HPDE6-E6E7 (cell line): ENCODE measurements around the gene CLNK.

Experiments used
- DNase-seq: peaks from one replicate; pipeline ENCODE4 v3.0.0; 2011; ENCODE audit warnings: missing footprints; ENCODE audit errors: extremely low spot score

Gene CLNK

DNA sequence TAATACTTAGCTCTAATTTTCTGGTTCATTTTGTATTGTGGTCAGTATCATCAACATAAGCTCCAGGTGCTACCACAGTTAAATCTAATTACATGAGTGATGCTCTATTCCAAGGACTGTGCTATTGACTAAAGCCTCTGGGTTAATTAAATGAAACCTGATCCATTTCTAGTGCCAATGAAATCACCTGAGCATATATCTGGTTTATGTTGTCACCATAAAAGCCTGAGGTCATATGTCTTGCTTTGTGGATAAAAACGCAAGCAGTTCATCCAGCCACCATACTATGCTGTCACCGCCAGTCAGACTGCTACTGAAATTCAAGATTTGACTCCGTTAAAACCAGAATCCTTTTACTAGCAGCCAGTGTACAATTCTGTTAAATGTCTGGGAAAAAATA lies 163.1 kb downstream of the CLNK start:
- no peak for DNase-seq

DNA sequence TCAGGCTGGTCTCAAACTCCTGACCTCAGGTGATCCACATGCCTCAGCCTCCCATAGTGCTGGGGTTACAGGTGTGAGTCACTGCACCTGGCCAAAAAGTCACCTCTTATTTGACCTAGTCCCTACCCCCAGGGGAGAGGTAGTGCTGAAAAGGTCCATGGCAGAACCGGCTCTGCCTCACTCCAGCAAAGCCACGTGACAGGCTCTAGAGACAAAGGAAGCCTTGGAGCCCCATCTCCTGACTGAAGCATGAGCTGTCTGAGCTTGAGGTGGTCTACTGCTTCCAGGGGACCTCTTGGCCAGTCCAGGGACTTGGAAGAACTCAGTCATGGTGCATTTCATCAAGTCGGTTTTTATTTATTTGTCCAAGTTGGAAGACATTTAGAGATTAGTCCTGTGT lies 174.8 kb downstream of the CLNK start:
- DNase-seq: no peak

DNA sequence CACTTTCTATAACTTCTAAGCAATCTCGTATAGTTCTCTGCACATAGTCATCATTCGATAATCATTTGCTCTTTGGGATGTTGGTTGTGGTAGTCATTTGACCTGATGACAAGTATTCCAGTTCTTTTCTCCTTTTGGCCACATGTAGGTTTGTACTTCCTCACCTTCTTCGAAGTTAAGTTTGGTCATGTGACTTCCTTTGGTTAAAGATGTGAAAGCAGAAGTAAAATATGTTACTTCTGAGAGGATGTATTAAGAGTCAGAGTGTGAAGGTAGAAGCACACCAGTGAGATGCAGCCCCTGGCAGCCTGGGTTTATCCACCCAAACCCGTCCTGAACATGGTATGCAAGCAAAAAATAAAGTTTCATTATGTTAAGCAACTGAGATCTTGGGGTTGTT lies 178.5 kb downstream of the CLNK start:
- no peak for DNase-seq

DNA sequence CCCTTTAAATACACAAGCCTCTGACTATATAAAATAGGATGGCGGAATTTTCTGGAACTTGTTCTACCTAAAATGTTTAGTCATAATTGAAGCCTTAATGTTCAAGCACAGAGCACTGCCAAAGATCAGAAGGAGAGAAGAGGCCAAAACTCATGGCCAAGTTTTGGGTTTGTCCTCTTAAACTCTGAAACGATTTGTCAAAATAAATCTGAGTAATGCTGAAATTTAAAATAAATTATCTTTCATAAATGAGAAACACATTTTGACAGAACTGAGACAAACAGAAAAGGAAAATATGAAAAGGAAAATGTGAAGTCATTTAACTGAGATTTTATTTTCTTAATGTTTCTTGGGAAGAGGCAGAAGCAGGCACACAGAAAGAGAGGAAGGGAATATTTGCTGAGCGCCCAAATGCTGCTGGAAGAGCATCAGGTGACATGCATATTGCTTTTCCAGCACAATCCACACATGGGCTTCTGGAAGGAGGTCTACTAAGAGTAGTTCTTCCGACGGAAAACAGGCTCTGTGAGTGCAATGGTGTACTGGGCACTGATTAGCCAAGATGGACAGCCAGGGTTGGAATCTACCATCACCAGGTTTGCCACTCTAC lies 179.9 kb downstream of the CLNK start:
- no peak for DNase-seq

DNA sequence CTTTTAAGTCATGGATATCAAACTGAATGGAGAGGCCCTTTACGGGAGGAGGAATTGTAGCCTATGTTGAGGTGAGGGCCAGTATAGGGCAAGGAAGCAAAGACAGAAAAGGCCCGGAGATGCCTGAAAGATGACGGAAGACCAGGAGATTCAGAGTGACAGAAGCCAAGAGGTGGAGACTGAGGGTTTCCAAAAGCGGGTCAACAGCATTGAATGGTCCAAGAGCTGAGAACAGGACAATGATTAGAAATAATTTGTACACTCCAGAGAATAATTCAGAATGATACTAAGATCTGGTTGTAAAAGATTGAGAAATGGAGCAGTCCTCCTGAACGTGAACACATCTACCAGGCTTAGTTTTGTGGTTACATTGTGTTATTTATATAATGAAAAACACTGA lies 181.9 kb downstream of the CLNK start:
- no peak for DNase-seq

DNA sequence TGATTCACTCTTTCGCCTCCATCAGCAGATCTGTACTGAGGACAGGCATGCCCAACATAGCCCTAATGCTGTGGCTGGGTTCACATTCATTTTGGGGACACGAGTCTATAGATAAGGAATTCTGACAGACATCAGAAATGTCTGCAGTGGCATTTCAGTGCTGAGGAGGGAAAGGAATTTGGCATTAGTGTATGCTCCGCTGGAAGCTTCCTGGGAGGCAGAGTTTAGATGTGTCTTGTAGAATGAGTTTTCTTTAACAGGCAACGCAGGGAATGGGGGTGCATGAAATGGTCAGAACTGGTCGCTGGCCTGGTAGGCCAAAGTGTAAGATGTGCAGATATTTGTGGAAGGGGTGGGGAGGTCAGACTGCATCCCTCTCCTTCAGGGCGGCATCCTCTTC lies 183.8 kb downstream of the CLNK start:
- DNase-seq: no peak

DNA sequence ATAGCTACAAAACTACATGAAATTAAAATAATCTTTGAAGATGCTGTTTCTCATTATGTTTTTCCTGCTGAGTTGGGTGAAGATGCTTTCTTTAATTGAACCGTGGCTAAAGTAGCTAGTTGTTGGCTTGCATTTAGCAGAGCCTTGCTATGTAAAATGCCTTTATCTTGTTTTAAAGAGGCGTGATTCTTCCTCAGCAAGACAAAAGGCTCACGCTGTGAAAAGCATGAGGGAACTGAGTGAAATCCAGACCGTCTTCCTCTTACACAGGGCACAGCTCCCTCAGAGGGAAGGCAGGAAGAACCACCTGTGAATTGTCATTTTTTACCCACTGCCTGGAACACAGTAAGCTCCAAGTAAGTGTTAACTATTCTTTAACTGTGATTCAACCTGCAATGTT lies 188.4 kb downstream of the CLNK start:
- DNase-seq: no peak

DNA sequence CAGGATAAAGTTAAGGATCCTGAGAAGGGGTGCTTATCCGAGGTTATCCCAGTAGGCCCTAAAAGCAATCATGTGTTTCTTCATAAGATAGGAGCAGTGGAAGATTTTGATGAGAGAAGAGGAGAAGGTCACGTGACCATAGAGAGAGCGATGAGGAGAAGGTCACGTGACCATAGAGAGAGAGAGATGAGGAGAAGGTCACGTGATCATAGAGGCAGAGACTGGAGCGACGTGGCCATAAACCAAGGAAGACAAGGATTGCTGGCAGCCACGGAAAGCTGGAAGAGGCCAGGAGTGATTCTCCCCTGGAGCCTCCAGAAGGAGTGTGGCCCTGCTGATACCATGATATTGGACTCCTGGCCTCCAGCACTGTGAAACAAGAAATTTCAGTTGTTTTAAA lies 188.9 kb downstream of the CLNK start:
- DNase-seq: no peak

DNA sequence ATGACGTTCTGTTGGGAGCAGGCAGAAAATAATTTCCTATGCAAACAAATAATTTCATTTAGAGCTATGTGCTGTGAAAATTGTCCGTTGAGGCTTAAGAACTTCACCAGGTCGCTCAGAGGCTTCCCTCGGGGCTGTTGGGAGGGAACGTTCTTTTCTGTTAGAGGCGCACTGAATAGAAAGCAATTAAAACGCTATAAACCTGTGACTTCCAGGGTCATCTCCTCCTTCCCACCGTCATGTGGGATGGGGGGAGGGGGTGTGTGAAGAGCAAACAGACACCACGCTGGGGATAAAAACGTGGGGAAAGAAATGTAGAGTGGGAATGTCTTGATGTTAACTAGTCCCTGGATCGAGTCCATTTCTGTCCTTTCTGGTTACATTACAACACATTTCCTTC lies 192.1 kb downstream of the CLNK start:
- DNase-seq: no peak

DNA sequence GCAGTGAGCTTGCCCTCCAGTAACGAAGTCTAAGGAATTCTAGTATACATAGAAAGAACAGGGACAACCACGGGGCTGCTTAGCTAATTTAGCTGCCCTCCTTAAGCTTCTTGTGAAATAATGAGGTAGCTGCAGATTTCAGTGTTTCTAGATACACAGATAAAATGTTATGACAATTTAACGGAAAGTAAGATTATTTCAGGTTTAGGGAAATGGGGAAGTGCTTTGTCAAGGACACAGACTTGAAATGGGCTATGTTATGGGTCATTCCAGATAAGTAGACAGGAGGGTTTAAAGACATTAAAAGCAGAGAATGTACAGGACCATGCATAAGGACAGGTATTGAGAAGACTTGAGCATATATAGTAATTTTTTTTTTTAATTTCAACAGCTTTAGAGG lies 193.2 kb downstream of the CLNK start:
- no peak for DNase-seq

DNA sequence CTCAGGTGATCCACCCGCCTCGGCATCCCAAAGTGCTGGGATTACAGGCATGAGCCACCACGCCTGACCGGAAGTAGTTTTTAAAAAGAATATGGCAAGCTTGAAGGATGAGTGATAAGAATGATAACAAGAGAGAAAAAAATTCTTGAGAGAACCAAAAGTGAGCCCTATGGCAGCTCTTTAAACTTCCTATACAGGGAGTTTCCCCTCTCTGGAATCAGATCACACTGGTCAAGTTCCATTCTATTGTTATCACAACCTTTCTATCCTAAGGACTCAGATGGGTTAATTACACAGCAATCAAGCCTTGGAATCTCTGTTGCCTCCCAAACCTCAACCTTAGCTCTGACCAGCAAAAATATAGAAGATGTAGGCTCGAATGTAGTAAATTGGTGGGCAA lies 193.6 kb downstream of the CLNK start:
- DNase-seq: no peak

DNA sequence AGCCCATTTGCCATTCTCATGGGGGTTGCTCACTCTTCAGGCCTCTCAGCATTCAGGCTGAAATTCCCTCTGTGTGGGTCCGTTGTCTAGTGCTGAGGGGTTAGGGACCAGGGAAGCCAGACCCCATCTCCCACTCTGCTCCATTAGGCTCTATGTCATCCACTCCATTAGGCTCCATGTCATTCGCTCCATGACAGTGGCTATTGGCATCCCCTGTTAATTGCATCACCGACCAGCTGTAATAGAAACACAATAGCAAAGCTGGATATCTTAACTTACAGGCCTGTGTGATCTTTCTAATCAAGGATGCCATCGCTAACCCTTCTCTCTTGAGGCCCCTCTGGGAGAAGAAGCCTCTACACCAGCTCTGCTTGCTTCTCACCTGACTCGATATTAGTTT lies 201.7 kb downstream of the CLNK start:
- DNase-seq: no peak

DNA sequence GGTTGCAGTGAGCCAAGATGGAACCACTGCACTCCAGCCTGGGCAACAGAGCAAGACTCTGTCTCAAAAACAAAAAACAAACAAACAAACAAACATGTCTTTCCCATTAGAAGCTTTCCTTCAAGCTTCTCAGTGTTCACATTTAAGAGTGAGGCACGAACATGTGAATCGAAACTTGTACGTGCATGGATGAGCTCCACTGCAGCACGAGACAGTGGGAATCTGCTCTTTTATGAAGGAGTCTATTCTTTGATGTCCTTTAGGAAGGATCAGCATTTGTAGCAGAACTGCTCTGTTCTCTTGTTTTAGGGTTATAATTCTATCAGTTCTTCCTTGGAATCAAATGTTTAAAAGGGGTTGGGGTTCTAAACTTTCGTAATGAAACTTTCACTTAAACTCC lies 204.0 kb downstream of the CLNK start:
- DNase-seq: no peak

DNA sequence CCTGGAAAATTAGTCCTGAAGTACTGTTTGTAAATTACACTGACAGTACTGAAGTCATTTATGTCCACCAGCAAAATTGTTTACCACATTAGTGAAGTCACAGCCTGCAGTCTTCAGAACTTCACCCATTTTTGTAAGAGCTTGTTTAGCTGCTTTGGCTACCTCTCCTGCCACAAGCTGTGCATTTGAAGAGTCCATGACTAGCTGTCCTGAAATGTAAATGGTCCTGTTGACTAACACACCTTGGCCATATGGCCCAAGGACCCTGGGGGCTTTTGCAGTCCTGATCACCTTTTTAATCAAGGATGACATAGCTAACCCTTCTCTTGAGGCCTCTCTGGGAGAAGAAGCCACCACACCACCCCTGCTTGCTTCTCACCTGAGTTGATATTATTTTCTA lies 205.9 kb downstream of the CLNK start:
- no peak for DNase-seq

DNA sequence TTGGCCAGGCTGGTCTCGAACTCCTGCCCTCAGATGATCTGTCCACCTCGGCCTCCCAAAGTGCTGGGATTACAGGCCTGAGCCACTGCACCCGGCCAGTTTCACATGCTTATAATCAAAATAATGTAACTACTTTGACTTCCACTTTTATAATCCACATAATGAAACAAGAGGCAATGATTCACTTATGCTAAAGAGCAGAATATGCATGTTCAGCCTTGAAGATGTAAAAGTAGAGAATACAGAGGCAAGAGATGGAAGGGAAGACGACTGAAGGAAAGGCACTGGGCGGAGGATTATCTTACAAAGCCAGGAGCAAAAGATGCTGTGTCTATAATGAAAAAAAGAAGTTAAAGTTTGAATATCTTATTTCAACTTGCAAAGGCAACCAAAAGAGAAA lies 214.1 kb downstream of the CLNK start:
- no peak for DNase-seq

DNA sequence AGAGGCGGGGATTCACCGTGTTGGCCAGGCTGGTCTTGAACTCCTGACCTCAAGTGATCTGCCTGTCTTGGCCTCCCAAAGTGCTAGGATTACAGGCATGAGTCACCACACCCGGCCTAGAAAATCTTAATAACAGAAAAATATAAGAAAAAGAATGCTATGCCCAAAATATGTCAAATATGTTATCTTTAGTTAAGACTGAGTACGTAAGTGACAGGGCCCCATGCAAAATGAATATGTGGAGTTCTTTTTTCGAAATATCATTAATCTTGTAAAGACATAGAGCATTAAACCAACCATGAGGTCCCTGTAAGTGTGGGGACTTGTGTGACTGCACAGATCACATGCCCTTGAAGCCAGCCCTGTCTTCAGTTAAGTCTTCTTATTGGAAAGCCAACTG lies 218.4 kb downstream of the CLNK start:
- DNase-seq: no peak

DNA sequence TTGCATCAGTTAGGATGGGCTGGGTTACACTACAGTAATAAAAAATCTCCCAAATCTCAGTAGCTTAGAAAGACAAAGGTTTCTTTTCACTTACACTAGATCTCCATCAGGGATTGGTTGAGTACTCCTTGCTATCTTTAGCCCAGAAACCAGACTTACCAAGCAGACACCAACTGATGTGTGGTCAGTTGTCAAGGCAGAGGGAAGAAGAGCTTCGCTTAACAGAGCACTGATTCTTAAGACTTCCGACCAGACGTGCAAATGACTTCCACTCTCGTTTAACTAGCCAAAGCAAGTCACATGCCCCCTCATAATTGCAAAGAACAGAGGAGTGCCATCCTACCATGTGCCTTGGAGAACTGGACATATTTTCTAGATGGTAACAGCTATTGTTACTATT lies 221.7 kb downstream of the CLNK start:
- DNase-seq: no peak

DNA sequence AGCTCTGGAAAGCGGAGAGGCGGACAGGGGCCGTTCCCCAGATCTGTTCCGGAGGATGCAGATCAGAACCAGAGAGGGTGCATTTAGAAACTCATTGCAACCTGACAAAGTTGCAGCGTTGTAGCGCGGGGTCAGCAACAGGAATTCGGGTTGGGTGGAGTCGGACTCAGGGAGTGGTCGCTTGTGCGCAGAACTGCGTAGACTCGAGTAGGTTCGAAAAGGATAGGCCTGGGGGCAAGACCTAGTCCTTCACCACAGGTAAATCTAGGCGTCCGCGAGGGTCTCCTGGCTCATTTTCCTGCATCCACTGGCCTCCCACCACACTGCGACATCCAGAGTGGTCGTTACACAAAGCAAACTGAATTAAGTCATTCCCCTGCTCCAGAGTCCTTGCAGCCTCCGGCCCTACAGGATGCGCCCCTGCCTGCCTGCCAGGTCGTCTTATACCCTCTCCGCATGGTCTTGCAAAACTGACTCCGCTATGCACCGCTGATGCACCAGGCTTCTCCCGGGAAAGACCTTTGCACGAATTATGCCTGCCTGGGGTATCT lies 222.6 kb downstream of the CLNK start:
- no peak for DNase-seq

DNA sequence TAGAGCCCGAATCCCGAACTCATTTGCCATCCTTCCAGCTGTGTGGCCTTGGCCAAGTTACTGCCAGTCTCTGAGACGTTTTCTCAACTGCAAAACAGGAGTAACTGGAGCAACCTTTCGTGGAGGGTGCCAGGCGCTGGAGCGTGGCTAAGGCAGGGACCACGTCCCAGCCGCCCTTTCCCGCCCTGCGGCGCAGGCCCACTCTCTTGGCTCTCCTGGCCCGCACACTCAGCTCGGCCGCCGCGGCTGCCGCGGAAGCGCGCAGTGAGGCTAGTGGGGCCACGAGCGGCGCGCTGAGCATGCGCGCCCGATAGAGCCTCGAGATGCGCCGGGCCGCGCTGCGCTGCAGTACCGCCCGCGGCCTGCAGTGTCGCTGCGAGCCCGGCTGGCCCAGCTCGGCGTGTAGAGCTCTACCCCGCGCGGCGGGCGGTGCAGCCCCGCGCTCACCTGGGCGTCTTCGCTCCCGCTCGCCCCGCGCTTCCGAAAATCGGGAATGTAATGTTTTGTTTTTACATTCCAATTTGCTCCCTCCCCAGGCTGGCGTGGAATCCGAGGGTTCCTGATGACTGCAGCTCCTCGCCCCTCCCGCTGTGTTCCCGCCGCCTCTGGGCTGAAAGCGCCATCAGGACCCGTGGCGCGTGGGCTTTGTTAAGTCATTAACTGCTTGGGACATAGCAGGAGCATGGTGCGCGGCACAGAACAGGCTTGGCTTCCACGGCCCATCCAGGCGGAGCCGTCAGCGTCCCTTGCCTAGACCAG lies 223.3 kb downstream of the CLNK start:
- no peak for DNase-seq

DNA sequence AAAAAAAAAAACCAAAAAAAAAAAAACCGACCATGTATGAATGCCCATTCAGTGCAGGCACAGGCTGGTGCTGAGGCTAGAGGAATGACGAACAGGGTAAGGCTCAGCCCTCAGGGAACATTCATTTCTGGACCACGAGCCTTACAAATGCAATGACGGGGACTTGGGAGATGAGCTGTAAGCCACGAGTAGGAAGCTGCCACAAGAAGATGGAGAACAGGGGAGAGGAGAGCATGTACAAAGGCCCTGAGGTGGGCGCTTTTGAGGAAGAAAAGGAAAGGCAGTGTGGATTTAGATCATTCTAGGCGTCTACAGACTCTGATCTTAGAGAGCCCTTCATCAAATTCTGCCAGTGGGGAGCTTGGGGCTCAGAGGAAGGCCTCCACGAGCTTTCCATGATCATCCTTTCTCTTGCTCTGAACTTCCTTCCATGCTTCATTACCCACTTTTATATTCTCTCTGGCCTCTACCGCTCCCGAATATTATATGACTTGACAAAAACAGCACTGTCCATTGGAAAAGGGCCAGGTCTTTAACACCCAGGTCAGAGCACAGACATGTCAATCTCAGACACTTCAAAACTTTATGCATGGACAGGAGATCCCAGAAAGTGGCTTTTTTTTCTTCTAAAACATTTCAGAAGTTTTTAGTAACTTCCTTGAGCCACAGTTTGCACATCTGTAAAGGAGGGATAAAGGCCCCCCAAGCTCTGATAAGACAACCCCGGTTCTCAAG lies 224.1 kb downstream of the CLNK start:
- no peak for DNase-seq

DNA sequence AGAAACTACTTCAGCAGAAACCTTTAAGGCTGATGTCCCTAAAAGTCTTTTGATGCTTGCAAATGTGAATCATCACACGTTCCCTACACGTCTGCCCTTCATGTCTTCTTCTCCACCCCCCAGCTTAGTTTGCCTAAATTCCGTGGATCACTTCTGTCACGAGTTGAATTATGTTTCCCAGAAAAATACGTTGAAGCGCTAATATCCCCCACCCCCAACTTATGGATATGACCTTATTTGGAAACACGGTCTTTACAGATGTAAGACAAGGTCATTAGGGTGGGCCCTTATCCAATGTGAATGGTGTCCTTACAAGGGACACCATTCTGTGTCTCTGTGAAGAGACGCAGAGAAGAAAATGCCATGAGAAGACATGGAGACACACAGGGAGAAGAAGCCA lies 225.3 kb downstream of the CLNK start:
- no peak for DNase-seq

DNA sequence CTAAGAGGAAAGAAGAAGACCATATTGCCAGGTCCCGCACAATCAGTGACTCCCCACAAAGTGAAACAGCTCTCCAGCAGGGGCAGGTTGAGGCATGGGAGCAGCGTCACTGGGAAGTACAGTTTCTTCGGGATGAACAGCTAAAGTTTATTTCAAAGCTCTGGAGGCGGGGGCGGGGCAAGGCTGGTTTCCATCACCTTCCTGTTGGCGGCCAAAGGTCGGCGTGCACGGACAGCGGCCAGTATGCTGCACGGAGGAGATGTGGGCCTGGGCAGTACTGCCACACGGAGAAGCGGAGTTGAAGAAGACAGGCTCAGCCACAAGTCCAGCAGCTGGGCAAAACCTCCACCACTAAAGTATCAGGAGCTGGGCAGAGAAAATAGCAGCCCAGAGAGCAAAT lies 226.4 kb downstream of the CLNK start:
- no peak for DNase-seq

DNA sequence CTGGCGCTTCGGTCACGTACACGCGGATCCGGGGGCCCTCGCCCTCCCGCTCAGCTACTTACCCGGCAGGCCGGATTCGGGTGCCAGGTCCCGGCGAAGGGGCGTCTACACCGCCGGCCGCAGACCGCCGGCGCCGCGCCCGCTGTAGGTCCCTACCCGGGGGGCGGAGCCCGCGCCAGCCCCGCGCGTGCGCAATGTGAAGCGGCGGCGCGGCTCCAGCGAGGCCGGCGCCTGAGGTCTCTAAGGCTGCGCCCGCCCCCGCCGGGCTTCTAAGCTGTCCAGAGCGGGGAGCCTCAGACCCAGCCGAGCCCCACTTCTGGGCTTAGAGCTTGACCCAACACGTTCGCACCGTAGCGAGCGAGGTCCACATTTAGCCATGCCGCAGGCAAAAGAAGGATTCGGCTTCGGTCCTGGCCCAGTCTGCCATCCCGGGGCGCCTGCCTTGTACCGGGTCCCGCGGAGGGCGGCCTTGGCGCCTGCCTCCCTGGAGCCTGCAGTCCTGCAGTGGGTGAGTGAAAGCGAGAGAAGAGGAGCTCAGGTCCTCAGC lies 227.2 kb downstream of the CLNK start, which contains the start of gene ZNF518B:
Gene ZNF518B, minus strand, starts transcription at position 172 of the 547 bp plus-strand sequence. CDS start 11,098 bp downstream, outside the sequence.
- DNase-seq: peak; percentile 80
